GM23338 (cell line): ENCODE data around the gene MOV10. TPM values are rescaled to one million over a fixed set of nuclear protein-coding genes. Genes with fewer than 3 reads are reported as not detected.
"Not testable (repeated sequence)": the region's sequence is repeated elsewhere in the genome, so short reads cannot be mapped to it uniquely, and the experiment has no call there.

Experiments
- ATAC-seq: fragments of 200-7000 bp; cut with Tn5 transposase; 3 replicates; pipeline ENCODE4 v1.9.1; 2020
- DNase-seq: peaks from one replicate; pipeline ENCODE4 v3.0.0-alpha.2; 2015; ENCODE audit warnings: low spot score
- H2AFZ ChIP-seq: fragments of 200-600 bp; sonication (generic); 2 replicates; pipeline ENCODE4 v1.8.0; 2016; ENCODE audit warnings: antibody characterized with exemption, mild to moderate bottlenecking, moderate library complexity
- H3F3A ChIP-seq: fragments of 200-600 bp; sonication (generic); replicated peaks from 2 replicates; pipeline ENCODE4 v1.8.0; 2017; ENCODE audit warnings: antibody characterized with exemption, mixed run types, low read depth
- H3K27ac ChIP-seq: fragments of 200-600 bp; sonication (generic); 2 replicates; pipeline ENCODE4 v1.6.1; 2016; ENCODE audit warnings: low read depth
- H3K27me3 ChIP-seq: fragments of 200-600 bp; sonication (generic); 2 replicates; pipeline ENCODE4 v1.8.0; 2016; ENCODE audit warnings: mild to moderate bottlenecking, mixed run types, moderate library complexity; ENCODE audit not compliant: insufficient read depth
- H3K36me3 ChIP-seq: fragments of 200-600 bp; sonication (generic); 2 replicates; pipeline ENCODE4 v1.8.0; 2016; ENCODE audit warnings: mild to moderate bottlenecking; ENCODE audit not compliant: insufficient read depth
- H3K4me1 ChIP-seq: fragments of 200-600 bp; sonication (generic); 2 replicates; pipeline ENCODE4 v1.8.0; 2016; ENCODE audit warnings: mild to moderate bottlenecking, moderate library complexity; ENCODE audit not compliant: insufficient read depth
- H3K4me2 ChIP-seq: fragments of 200-600 bp; sonication (generic); 2 replicates; pipeline ENCODE4 v1.7.1; 2017; ENCODE audit warnings: mixed run types
- H3K4me3 ChIP-seq: fragments of 200-600 bp; sonication (generic); 2 replicates; pipeline ENCODE4 v1.6.1; 2016; ENCODE audit warnings: mixed run types
- H3K79me2 ChIP-seq: fragments of 200-600 bp; sonication (generic); replicated peaks from 2 replicates; pipeline ENCODE4 v1.8.0; 2017; ENCODE audit warnings: mild to moderate bottlenecking; ENCODE audit not compliant: insufficient read depth
- H3K9me2 ChIP-seq: fragments of 200-600 bp; sonication (generic); 2 replicates; pipeline ENCODE4 v1.8.0; 2017; ENCODE audit not compliant: insufficient read depth
- H4K20me1 ChIP-seq: fragments of 200-600 bp; sonication (generic); replicated peaks from 2 replicates; pipeline ENCODE4 v1.8.0; 2017; ENCODE audit warnings: mild to moderate bottlenecking; ENCODE audit not compliant: insufficient read depth
- H3K27ac Mint-ChIP-seq: 2 replicates; pipeline ENCODE4 v1.8.0; 2020; ENCODE audit warnings: inconsistent platforms, mild to moderate bottlenecking, moderate library complexity, mixed read lengths
- H3K27me3 Mint-ChIP-seq: 3 replicates; pipeline ENCODE4 v1.8.0; 2022; ENCODE audit warnings: low read depth, mild to moderate bottlenecking, moderate library complexity, mixed read lengths, inconsistent platforms; ENCODE audit not compliant: insufficient read depth, poor library complexity
- H3K36me3 Mint-ChIP-seq: 3 replicates; pipeline ENCODE4 v1.8.0; 2021; ENCODE audit warnings: low read depth, mild to moderate bottlenecking, inconsistent platforms, moderate library complexity, mixed read lengths
- H3K4me1 Mint-ChIP-seq: 3 replicates; pipeline ENCODE4 v1.8.0; 2020; ENCODE audit warnings: mild to moderate bottlenecking, inconsistent platforms, mixed read lengths
- H3K4me3 Mint-ChIP-seq: 3 replicates; pipeline ENCODE4 v1.8.0; 2021; ENCODE audit warnings: moderate library complexity, mild to moderate bottlenecking, inconsistent platforms, mixed read lengths
- H3K9me3 Mint-ChIP-seq: 3 replicates; pipeline ENCODE4 v1.8.0; 2020; ENCODE audit warnings: moderate library complexity, mild to moderate bottlenecking, inconsistent platforms, mixed read lengths
- CREB1 ChIP-seq: fragments of 250-450 bp; sonication (Bioruptor Pico); IDR thresholded peaks from 2 replicates; pipeline ENCODE4 v1.5.0; 2020; ENCODE audit warnings: low read depth, mild to moderate bottlenecking, moderate library complexity
- CTCF ChIP-seq, 2 experiments: fragments of 200-600 bp in 1 of 2; sonication (generic) in 1 of 2; conservative IDR thresholded peaks; 2 replicates each; pipeline versions ENCODE4 v1.5.1 to v1.6.1; 2016 to 2017; ENCODE audit warnings: antibody characterized with exemption in 2 of 2, low read depth in 2 of 2, mild to moderate bottlenecking in 2 of 2, moderate library complexity in 1 of 2
- EZH2 ChIP-seq: fragments of 200-600 bp; sonication (generic); IDR thresholded peaks from one replicate; pipeline ENCODE4 v1.8.0; 2017; ENCODE audit warnings: antibody characterized with exemption, mild to moderate bottlenecking, low read depth; ENCODE audit not compliant: unreplicated experiment
- EZH2phosphoT487 ChIP-seq: fragments of 200-600 bp; sonication (generic); IDR thresholded peaks from one replicate; pipeline ENCODE4 v1.8.1; 2018; ENCODE audit warnings: antibody characterized with exemption; ENCODE audit not compliant: unreplicated experiment
- JUNB ChIP-seq: IDR thresholded peaks from one replicate; pipeline ENCODE4 v1.6.1; 2016; ENCODE audit warnings: antibody characterized with exemption; ENCODE audit not compliant: unreplicated experiment
- NANOG ChIP-seq: IDR thresholded peaks from 2 replicates; pipeline ENCODE4 v1.6.1; 2016; ENCODE audit warnings: antibody characterized with exemption, borderline replicate concordance
- STAT1 ChIP-seq: IDR thresholded peaks from one replicate; pipeline ENCODE4 v1.6.1; 2016; ENCODE audit warnings: antibody characterized with exemption; ENCODE audit not compliant: unreplicated experiment
- ZNF331 ChIP-seq: fragments of 250-450 bp; sonication (Bioruptor Pico); IDR thresholded peaks from 2 replicates; pipeline ENCODE4 v1.5.0; 2020; ENCODE audit warnings: low read depth, mild to moderate bottlenecking, moderate library complexity
- polyA plus RNA-seq: library from polyadenylated mRNA; unstranded; fragments of >200 nt; fragmentation: Nextera tagmentation; extraction: Ambion mirVana; gene quantifications from 2 replicates; pipeline ENCODE4 v1.2.1, GENCODE V29; 2016
- total RNA-seq: library from RNA; depleted of rRNA; stranded (reverse); fragments of >200 nt; shearing (Covaris generic); gene quantifications from 2 replicates; pipeline ENCODE4 v1.2.3, GENCODE V29; 2014
- TF ChIP-seq, protein P1 (sequence below): IDR thresholded peaks from 2 replicates; pipeline ENCODE4 v1.6.1; 2016; ENCODE audit warnings: antibody characterized with exemption

Gene MOV10
- total and polyA plus RNA-seq, 2 experiments from 2014 or later = 53.6 to 77.6 TPM

DNA sequence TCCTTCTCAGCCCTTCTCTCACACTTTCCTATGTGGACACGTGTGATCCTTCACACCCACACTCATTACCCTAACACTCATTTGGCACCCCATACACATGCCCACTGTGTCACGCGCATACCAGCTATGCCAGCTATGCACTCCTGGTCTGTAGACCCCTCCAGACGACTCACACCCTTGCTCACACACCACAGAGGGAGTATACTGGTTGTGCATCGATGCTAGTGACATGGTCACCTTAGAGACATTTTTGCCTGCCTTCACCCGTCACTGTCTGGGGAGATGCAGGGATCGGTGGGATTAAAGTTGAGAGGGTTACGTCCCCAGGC lies 49.0 kb downstream of the MOV10 start (continued):
- TF ChIP-seq EZH2 (no peak), ZNF331 (CRISPR knock-in tag) (no peak), JUNB (no peak), STAT1 (no peak), CREB1 (CRISPR knock-in tag) (no peak), EZH2phosphoT487 (no peak)
- TF ChIP-seq, protein P1, sequence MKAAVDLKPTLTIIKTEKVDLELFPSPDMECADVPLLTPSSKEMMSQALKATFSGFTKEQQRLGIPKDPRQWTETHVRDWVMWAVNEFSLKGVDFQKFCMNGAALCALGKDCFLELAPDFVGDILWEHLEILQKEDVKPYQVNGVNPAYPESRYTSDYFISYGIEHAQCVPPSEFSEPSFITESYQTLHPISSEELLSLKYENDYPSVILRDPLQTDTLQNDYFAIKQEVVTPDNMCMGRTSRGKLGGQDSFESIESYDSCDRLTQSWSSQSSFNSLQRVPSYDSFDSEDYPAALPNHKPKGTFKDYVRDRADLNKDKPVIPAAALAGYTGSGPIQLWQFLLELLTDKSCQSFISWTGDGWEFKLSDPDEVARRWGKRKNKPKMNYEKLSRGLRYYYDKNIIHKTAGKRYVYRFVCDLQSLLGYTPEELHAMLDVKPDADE = no peak

DNA sequence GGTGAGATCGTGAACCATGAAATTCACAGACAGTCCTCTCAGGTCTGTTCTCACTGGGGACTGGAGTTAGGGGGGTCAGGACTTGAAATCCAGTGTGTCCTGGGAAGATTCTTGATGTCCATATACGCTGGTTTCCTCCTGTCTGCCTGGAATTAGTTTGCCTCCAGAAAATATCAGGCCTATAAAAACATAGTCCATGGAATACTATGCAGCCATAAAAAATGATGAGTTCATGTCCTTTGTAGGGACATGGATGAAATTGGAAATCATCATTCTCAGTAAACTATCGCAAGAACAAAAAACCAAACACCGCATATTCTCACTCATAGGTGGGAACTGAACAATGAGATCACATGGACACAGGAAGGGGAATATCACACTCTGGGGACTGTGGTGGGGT lies 49.8 kb downstream of the MOV10 start:
- not testable (repeated sequence) for H4K20me1 ChIP-seq, H3K9me3 Mint-ChIP-seq, H3K36me3 ChIP-seq, H3F3A ChIP-seq, H3K36me3 Mint-ChIP-seq, H3K79me2 ChIP-seq, H3K4me2 ChIP-seq, H3K27ac Mint-ChIP-seq, H2AFZ ChIP-seq, ATAC-seq, H3K9me2 ChIP-seq, H3K4me3 ChIP-seq, H3K27ac ChIP-seq, H3K4me1 ChIP-seq, DNase-seq
- H3K27me3 Mint-ChIP-seq = peaks cover 22% of the 10 kb centered on the region
- H3K4me1 Mint-ChIP-seq = peaks cover 20% of the 10 kb centered on the region
- peak overlapping the region; percentile 43; the same call in 1 of the 3 replicates for H3K4me3 Mint-ChIP-seq
- peaks cover 41% of the 10 kb centered on the region for H3K27me3 ChIP-seq

GRCh38 chr1:112727716-112728115 lies 53.3 kb downstream of the MOV10 start:
- Histone ChIP-seq H4K20me1 (no peaks in the 10 kb centered on the region), H3K4me3 (no peak overlapping the region), H3K27me3 (peaks cover 10% of the 10 kb centered on the region), H2AFZ (no peak overlapping the region), H3K27ac (no peak overlapping the region), H3F3A (no peaks in the 10 kb centered on the region), H3K79me2 (no peaks in the 10 kb centered on the region), H3K4me2 (no peak overlapping the region), H3K4me1 (no peaks in the 10 kb centered on the region; the same call in 1 of the 2 replicates), H3K36me3 (no peaks in the 10 kb centered on the region), H3K9me2 (no peaks in the 10 kb centered on the region)
- Mint-ChIP-seq H3K27ac (no peak overlapping the region), H3K4me3 (no peak overlapping the region), H3K36me3 (no peaks in the 10 kb centered on the region; the same call in 2 of the 3 replicates), H3K4me1 (peaks cover 10% of the 10 kb centered on the region), H3K9me3 (peaks cover 5% of the 10 kb centered on the region; the same call in 1 of the 3 replicates), H3K27me3 (peaks cover 10% of the 10 kb centered on the region)
- ATAC-seq (no peak; the same call in 2 of the 3 replicates), DNase-seq (no peak)
- no peak for TF ChIP-seq STAT1
- no peak for TF ChIP-seq CREB1 (CRISPR knock-in tag)
- peak; percentile 14 to 49; a peak in 2 of 4 replicates for TF ChIP-seq CTCF (conservative IDR thresholded peaks at IDR 0.05; ENCODE audit: low read depth in 2 of 2)
- TF ChIP-seq NANOG = no peak
- no peak for TF ChIP-seq JUNB
